H1 (cell line): ENCODE results near the gene PLPP4. TPM values are rescaled to one million over a fixed set of nuclear protein-coding genes. Genes with fewer than 3 reads are reported as not detected.

Experiments
- CTCF ChIA-PET: fragments of 300-600 bp; sonication (Branson Sonifier 250); formaldehyde crosslinking; loops from one replicate; lab custom pipeline; 2021; ENCODE audit not compliant: partially characterized antibody; lab: Charles Lee
- POLR2A ChIA-PET: fragments of 300-600 bp; sonication (Branson Sonifier 250); formaldehyde crosslinking; loops from one replicate; lab custom pipeline; 2021; ENCODE audit warnings: inconsistent platforms; ENCODE audit not compliant: partially characterized antibody; lab: Charles Lee
- DNase-seq, 2 experiments: peaks; one replicate each; pipeline versions ENCODE4 v3.0.0 to v3.0.0-alpha.2; 2010 to 2022; ENCODE audit warnings: low spot score in 2 of 2, low read depth in 1 of 2, mixed read lengths in 1 of 2
- FAIRE-seq: peaks from 2 replicates; lab custom pipeline; 2011; peaks lifted over from hg19 to GRCh38; lab: Jason Lieb, UNC
- H2AFZ ChIP-seq: 2 replicates; pipeline ENCODE4 v1.8.1; 2012; ENCODE audit warnings: low read length, inconsistent platforms
- H2AK5ac ChIP-seq: 2 replicates; pipeline ENCODE4 v1.6.1; 2013; ENCODE audit warnings: low read depth, low read length
- H2BK120ac ChIP-seq: replicated peaks from 2 replicates; pipeline ENCODE3; 2013; ENCODE audit warnings: low read depth, low read length, inconsistent platforms
- H2BK12ac ChIP-seq: 2 replicates; pipeline ENCODE4 v1.6.1; 2013; ENCODE audit warnings: low read depth, low read length
- H2BK15ac ChIP-seq: 2 replicates; pipeline ENCODE4 v1.6.1; 2013; ENCODE audit warnings: low read length
- H2BK20ac ChIP-seq: 2 replicates; pipeline ENCODE4 v1.6.1; 2013; ENCODE audit warnings: low read length
- H2BK5ac ChIP-seq: 2 replicates; pipeline ENCODE4 v1.6.1; 2013; ENCODE audit warnings: low read depth, low read length
- H3K14ac ChIP-seq: 2 replicates; pipeline ENCODE4 v1.6.1; 2013; ENCODE audit warnings: inconsistent platforms; ENCODE audit not compliant: insufficient read length
- H3K18ac ChIP-seq: 2 replicates; pipeline ENCODE4 v1.6.1; 2013; ENCODE audit warnings: low read length; ENCODE audit errors: extremely low read depth
- H3K23ac ChIP-seq: 2 replicates; pipeline ENCODE4 v1.6.1; 2013; ENCODE audit warnings: inconsistent platforms; ENCODE audit not compliant: insufficient read length
- H3K23me2 ChIP-seq: 2 replicates; pipeline ENCODE4 v1.6.1; 2013; ENCODE audit warnings: low read depth, low read length
- H3K27ac ChIP-seq: 2 replicates; pipeline ENCODE4 v1.6.1; 2011; ENCODE audit warnings: low read depth, low read length, inconsistent platforms
- H3K27me3 ChIP-seq, 4 experiments: replicated peaks in 1 of 4; 1 replicate in 1 of 4; 2 replicates in 3 of 4; pipeline versions ENCODE4 v1.6.1 to v1.8.1; 2011 to 2013; ENCODE audit warnings: low read length in 3 of 4, mild to moderate bottlenecking in 3 of 4, inconsistent platforms in 2 of 4, mixed read lengths in 2 of 4, moderate library complexity in 1 of 4; ENCODE audit not compliant: control insufficient read depth in 3 of 4, insufficient read depth in 3 of 4; ENCODE audit errors: extremely low read depth in 1 of 4
- H3K36me3 ChIP-seq, 4 experiments: 2 replicates each; pipeline versions ENCODE4 v1.6.1 to v1.8.1; 2011 to 2013; ENCODE audit warnings: mild to moderate bottlenecking in 4 of 4, low read length in 3 of 4, moderate library complexity in 2 of 4, control low read depth in 1 of 4, inconsistent platforms in 1 of 4; ENCODE audit not compliant: insufficient read depth in 4 of 4, control insufficient read depth in 2 of 4
- H3K4ac ChIP-seq: replicated peaks from 2 replicates; pipeline ENCODE3; 2013; ENCODE audit warnings: low read length, low read depth, mixed read lengths, inconsistent platforms; ENCODE audit not compliant: insufficient read length
- H3K4me1 ChIP-seq, 4 experiments: replicated peaks in 1 of 4; 1 replicate in 1 of 4; 2 replicates in 3 of 4; pipeline versions ENCODE4 v1.6.1 to v1.8.1; 2011 to 2013; ENCODE audit warnings: low read length in 3 of 4, inconsistent platforms in 2 of 4, mixed read lengths in 1 of 4; ENCODE audit not compliant: insufficient read depth in 4 of 4, control insufficient read depth in 3 of 4
- H3K4me2 ChIP-seq, 2 experiments: 2 replicates each; pipeline versions ENCODE4 v1.6.1 to v1.8.1; 2011 to 2013; ENCODE audit warnings: low read depth in 2 of 2, low read length in 2 of 2, control low read depth in 1 of 2, inconsistent platforms in 1 of 2, mild to moderate bottlenecking in 1 of 2; ENCODE audit not compliant: insufficient read depth in 1 of 2
- H3K4me3 ChIP-seq, 4 experiments: fragments of 200-600, 300-600 bp in 1 of 4; sonication (generic), shearing (Covaris generic), sonication (Bioruptor Twin) in 1 of 4; 2 replicates each; pipeline versions ENCODE4 v1.5.1 to v1.8.1; 2011 to 2016; ENCODE audit warnings: low read length in 4 of 4, low read depth in 3 of 4, control low read depth in 2 of 4, inconsistent platforms in 2 of 4, mild to moderate bottlenecking in 2 of 4, mixed read lengths in 1 of 4, moderate library complexity in 1 of 4; ENCODE audit not compliant: insufficient read depth in 2 of 4; ENCODE audit errors: extremely low read depth in 1 of 4
- H3K56ac ChIP-seq: replicated peaks from 2 replicates; pipeline ENCODE3; 2013; ENCODE audit warnings: low read depth, mild to moderate bottlenecking, mixed read lengths, low read length, inconsistent platforms; ENCODE audit not compliant: insufficient read length
- H3K79me1 ChIP-seq: 2 replicates; pipeline ENCODE4 v1.6.1; 2013; ENCODE audit warnings: low read depth, low read length, control low read depth
- H3K79me2 ChIP-seq, 2 experiments: 2 replicates each; pipeline versions ENCODE4 v1.6.1 to v1.8.1; 2012 to 2013; ENCODE audit warnings: low read length in 2 of 2, mild to moderate bottlenecking in 2 of 2, inconsistent platforms in 1 of 2; ENCODE audit not compliant: insufficient read depth in 2 of 2, control insufficient read depth in 1 of 2
- H3K9ac ChIP-seq, 4 experiments: replicated peaks in 1 of 4; 1 replicate in 1 of 4; 2 replicates in 3 of 4; pipeline versions ENCODE4 v1.6.1 to v1.8.1; 2011 to 2013; ENCODE audit warnings: low read depth in 3 of 4, low read length in 3 of 4, control low read depth in 2 of 4, mild to moderate bottlenecking in 2 of 4, moderate library complexity in 2 of 4, inconsistent platforms in 1 of 4; ENCODE audit errors: extremely low read depth in 1 of 4
- H3K9me3 ChIP-seq, 2 experiments: 2 replicates each; pipeline versions ENCODE4 v1.6.1 to v1.8.1; 2012 to 2013; ENCODE audit warnings: mild to moderate bottlenecking in 2 of 2, moderate library complexity in 2 of 2, control low read depth in 1 of 2, inconsistent platforms in 1 of 2, low read depth in 1 of 2, low read length in 1 of 2, mixed read lengths in 1 of 2; ENCODE audit not compliant: insufficient read depth in 2 of 2
- H4K20me1 ChIP-seq, 2 experiments: replicated peaks in 1 of 2; 2 replicates each; pipeline versions ENCODE3 to v1.8.1; 2011 to 2013; ENCODE audit warnings: inconsistent platforms in 2 of 2, low read length in 2 of 2, mild to moderate bottlenecking in 1 of 2; ENCODE audit not compliant: insufficient read depth in 2 of 2, control insufficient read depth in 1 of 2
- H4K5ac ChIP-seq: 2 replicates; pipeline ENCODE4 v1.6.1; 2013; ENCODE audit warnings: low read length, low read depth, mixed read lengths, inconsistent platforms; ENCODE audit not compliant: insufficient read length
- H4K8ac ChIP-seq: 2 replicates; pipeline ENCODE4 v1.8.0; 2013; ENCODE audit warnings: mild to moderate bottlenecking, moderate library complexity, low read length, inconsistent platforms; ENCODE audit not compliant: insufficient read depth; ENCODE audit errors: extremely low read depth
- H4K91ac ChIP-seq: replicated peaks from 2 replicates; pipeline ENCODE3; 2013; ENCODE audit warnings: low read length, mixed read lengths, inconsistent platforms; ENCODE audit not compliant: insufficient read length
- ATF3 ChIP-seq: IDR thresholded peaks from 2 replicates; pipeline ENCODE4 v1.6.1; 2011; ENCODE audit warnings: low read depth, mild to moderate bottlenecking, low read length; ENCODE audit not compliant: insufficient read depth
- BACH1 ChIP-seq: IDR thresholded peaks from 2 replicates; pipeline ENCODE4 v1.6.1; 2012; ENCODE audit warnings: low read length, improper control_type of control experiment
- CBX8 ChIP-seq: fragments of 300-800, 300-1000 bp; sonication (generic); IDR thresholded peaks from 2 replicates; pipeline ENCODE4 v1.7.1; 2016; ENCODE audit warnings: low read depth, low read length, borderline replicate concordance
- E2F6 ChIP-seq: IDR thresholded peaks from 2 replicates; pipeline ENCODE4 v1.6.1; 2012; ENCODE audit warnings: inconsistent platforms
- EZH2 ChIP-seq: fragments of 200-600 bp; sonication (generic); IDR thresholded peaks from 2 replicates; pipeline ENCODE4 v1.7.1; 2012; ENCODE audit warnings: low read depth, mild to moderate bottlenecking, moderate library complexity, low read length, inconsistent platforms; ENCODE audit not compliant: severe bottlenecking
- FOSL1 ChIP-seq: IDR thresholded peaks from 2 replicates; pipeline ENCODE4 v1.6.1; 2011; ENCODE audit warnings: mild to moderate bottlenecking, low read depth, low read length, moderate library complexity; ENCODE audit not compliant: insufficient read depth
- GTF2F1 ChIP-seq: IDR thresholded peaks from 2 replicates; pipeline ENCODE4 v1.6.1; 2012; ENCODE audit warnings: low read depth, low read length, improper control_type of control experiment, borderline replicate concordance
- KDM1A ChIP-seq: fragments of 200-600, 300-600 bp; sonication (generic); IDR thresholded peaks from 2 replicates; pipeline ENCODE4 v1.7.1; 2016; ENCODE audit warnings: mild to moderate bottlenecking, low read length, borderline replicate concordance
- KDM5A ChIP-seq: fragments of 200-600 bp; IDR thresholded peaks from 2 replicates; pipeline ENCODE4 v1.7.1; 2012; ENCODE audit warnings: mild to moderate bottlenecking, low read length, inconsistent platforms, mixed read lengths
- MAFK ChIP-seq: IDR thresholded peaks from 2 replicates; pipeline ENCODE4 v1.6.1; 2012; ENCODE audit warnings: low read depth, mild to moderate bottlenecking, improper control_type of control experiment, low read length
- MAX ChIP-seq: IDR thresholded peaks from 2 replicates; pipeline ENCODE4 v1.6.1; 2012; ENCODE audit warnings: inconsistent platforms
- SIRT6 ChIP-seq: IDR thresholded peaks from one replicate; pipeline ENCODE4 v1.7.1; 2012; ENCODE audit warnings: low read length, inconsistent platforms
- SP1 ChIP-seq: IDR thresholded peaks from 2 replicates; pipeline ENCODE4 v1.6.1; 2011; ENCODE audit warnings: low read depth, low read length
- SRF ChIP-seq: IDR thresholded peaks from 2 replicates; pipeline ENCODE4 v1.6.1; 2011; ENCODE audit warnings: mild to moderate bottlenecking, low read depth, low read length, moderate library complexity
- WGBS, 2 experiments: shearing (Covaris generic) in 1 of 2; methylation state at CpG; one replicate each; pipeline versions ENCODE4 v1.1.6 to v1.1.7; 2013 to 2015; ENCODE audit warnings: low lambda C conversion rate in 2 of 2, mixed read lengths in 2 of 2, inconsistent platforms in 1 of 2, low coverage in 1 of 2, missing lambda C conversion rate in 1 of 2; ENCODE audit not compliant: insufficient replicate concordance in 2 of 2, insufficient coverage in 1 of 2, insufficient read length in 1 of 2; ENCODE audit errors: extremely low coverage in 1 of 2, missing lambda C conversion rate in 1 of 2; 5-methylcytosine and 5-hydroxymethylcytosine counted together
- polyA plus RNA-seq, 7 experiments: library from polyadenylated mRNA; depleted of rRNA in 3 of 7; stranded (reverse) in 5 of 7; unstranded in 2 of 7; fragments of >200 nt in 5 of 7; fragments of 200-250 nt in 2 of 7; gene quantifications; 1 replicate in 5 of 7; 2 replicates in 1 of 7; 4 replicates in 1 of 7; pipeline versions ENCODE4 v1.2.1 to v1.2.3, GENCODE V29; 2011 to 2013; ENCODE audit warnings: missing spikeins in 2 of 7, mixed read lengths in 2 of 7
- total RNA-seq: library from RNA; stranded (reverse); fragmentation: NEBNext Ultra II Directional; extraction: Animal tissue kit (Norgen Biotek cat#: 25700); gene quantifications from 2 replicates; pipeline ENCODE4 v1.2.1, GENCODE V29; 2021

The PLPP4 gene
- total and polyA plus RNA-seq, 2 of the 8 experiments (the other 6 are each of a cell fraction or from before 2014, with no cell fraction given), result 0.30 TPM; not detected in 1

DNA sequence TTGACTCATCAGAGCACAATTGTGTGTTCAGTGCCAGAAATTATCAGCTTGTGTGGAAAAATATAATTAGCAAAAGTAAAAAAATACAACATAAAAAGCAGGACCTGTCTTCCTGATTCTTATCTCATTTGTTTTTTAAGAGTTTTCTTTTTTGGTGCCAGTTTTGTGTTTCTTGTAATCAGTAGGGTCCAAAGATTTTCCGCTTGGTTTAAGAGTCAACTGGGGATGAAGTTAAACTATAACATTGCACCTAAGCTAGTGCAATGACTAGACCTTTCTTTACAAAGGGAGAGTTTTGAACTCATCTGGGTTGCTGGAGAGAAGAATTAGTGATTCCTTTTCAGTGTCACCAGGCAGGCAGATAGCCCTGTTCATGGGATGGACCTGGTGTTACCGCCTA is 113.4 kb downstream of the PLPP4 start:
- no peak overlapping the region for H4K91ac ChIP-seq
- no peaks in the 10 kb centered on the region for H3K79me2 ChIP-seq
- no peaks in the 10 kb centered on the region for H3K4me1 ChIP-seq
- POLR2A ChIA-PET, result no interaction called here
- H3K79me1 ChIP-seq, result no peaks in the 10 kb centered on the region
- no peak overlapping the region for H3K9ac ChIP-seq
- no peak overlapping the region for H2BK15ac ChIP-seq
- no peaks in the 10 kb centered on the region for H3K23me2 ChIP-seq
- CTCF ChIA-PET, result interaction anchor here (0.8 to 1.8 kb wide), 3 partner anchors 9 to 168 kb away, joined by 3 to 7 read pairs (median 3); no protein-coding TSS in a partner anchor
- no peak overlapping the region for H3K56ac ChIP-seq
- no peak overlapping the region for H3K4me3 ChIP-seq
- H4K8ac ChIP-seq, result no peak overlapping the region
- FAIRE-seq, result no peak
- H3K4ac ChIP-seq, result no peak overlapping the region
- WGBS, 2 experiments, result 92% methylated on average over 2 of the region's 2 CpGs; no CpG with 5 or more reads in 1 of the 2 experiments
- H2BK12ac ChIP-seq, result no peak overlapping the region
- no peak overlapping the region for H3K27ac ChIP-seq
- no peak overlapping the region for H2BK120ac ChIP-seq
- H2BK20ac ChIP-seq, result no peak overlapping the region
- no peak overlapping the region for H4K5ac ChIP-seq
- no peak overlapping the region for H2BK5ac ChIP-seq
- H2AFZ ChIP-seq, result no peak overlapping the region
- H3K23ac ChIP-seq, result no peak overlapping the region
- no peak for DNase-seq
- H3K36me3 ChIP-seq, result no peaks in the 10 kb centered on the region
- H3K4me2 ChIP-seq, result no peak overlapping the region
- no peak overlapping the region for H3K14ac ChIP-seq
- H4K20me1 ChIP-seq, result no peaks in the 10 kb centered on the region
- no peaks in the 10 kb centered on the region for H3K9me3 ChIP-seq
- no peak overlapping the region for H2AK5ac ChIP-seq
- H3K18ac ChIP-seq, result no peak overlapping the region
- H3K27me3 ChIP-seq, result peaks cover 0 to 1% (median 0%) of the 10 kb centered on the region in 4 experiments; a peak in 1 of 7 replicates
- TF ChIP-seq MAFK, result no peak
- no peak for TF ChIP-seq CBX8
- no peak for TF ChIP-seq KDM1A
- TF ChIP-seq EZH2, result no peak
- TF ChIP-seq ATF3, result no peak
- no peak for TF ChIP-seq MAX
- TF ChIP-seq FOSL1, result no peak
- TF ChIP-seq BACH1, result no peak
- no peak for TF ChIP-seq SIRT6
- no peak for TF ChIP-seq GTF2F1
- no peak for TF ChIP-seq SP1
- TF ChIP-seq SRF, result no peak
- TF ChIP-seq E2F6, result no peak
- no peak for TF ChIP-seq KDM5A
